Raji (cell line): ENCODE data around the gene PAX9.

Experiments
- POLR2A ChIP-seq: IDR thresholded peaks from 2 replicates; pipeline ENCODE4 v1.6.1; 2011; ENCODE audit warnings: low read depth, low read length, control low read depth; ENCODE audit not compliant: insufficient read depth

Gene PAX9

DNA sequence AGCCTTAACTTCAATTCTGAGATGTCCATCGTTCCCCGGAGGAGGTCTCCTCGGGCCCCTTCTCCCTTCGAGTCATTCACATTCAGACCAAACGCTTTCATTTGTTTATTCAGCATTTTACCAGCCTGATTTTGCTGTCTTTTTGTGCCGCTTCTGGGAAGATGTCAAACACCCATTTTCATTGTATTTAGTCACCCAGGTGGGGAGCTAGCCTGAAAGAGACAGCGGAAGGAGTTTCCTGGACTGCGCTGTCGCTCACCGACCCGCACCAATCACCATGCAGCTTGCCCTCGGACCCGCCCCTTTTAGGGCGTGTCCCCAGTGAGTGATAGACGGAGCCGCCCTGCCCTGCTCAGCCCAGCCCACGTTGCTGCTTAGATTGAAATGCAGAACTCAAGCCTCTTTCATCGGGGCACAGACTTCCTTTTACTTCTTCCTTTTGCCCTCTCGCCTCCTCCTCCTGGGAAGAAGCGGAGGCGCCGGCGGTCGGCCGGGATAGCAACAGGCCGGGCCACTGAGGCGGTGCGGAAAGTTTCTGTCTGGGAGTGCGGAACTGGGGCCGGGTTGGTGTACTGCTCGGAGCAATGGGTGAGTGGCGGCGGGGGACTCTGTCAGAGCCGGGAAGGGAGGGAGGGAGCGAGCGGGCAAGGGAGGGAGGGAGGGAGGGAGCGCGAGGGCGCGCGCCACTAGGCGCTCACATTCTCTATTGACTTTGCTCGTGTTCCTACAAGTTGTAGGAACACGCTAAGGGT lies at the start of gene PAX9:
Gene PAX9, plus strand, starts transcription at position 355 of the 752 bp plus-strand sequence. Its CDS starts 230 bp downstream, at position 585.
- TF ChIP-seq POLR2A: no peak

DNA sequence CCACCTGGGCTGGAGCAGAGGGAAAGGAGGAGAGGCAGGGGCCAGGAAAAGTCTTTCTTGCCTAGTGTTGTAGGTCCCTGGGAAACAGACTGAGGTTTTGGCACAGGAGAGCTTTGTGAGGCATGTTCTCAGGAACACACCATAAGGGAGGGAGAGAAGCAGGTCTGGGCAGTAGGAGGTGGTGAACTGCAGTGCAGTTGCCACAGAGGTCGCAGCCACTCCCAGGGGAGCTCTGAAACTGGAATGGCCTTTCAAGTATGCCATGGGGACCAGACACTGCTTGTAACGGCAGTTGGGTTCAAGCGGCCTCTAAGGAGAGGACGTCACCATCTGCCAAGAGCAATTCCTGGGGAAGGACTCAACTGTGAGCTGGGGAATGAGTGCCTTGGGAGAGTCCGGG lies 43.8 kb upstream of the PAX9 start:
- TF ChIP-seq POLR2A: no peak

DNA sequence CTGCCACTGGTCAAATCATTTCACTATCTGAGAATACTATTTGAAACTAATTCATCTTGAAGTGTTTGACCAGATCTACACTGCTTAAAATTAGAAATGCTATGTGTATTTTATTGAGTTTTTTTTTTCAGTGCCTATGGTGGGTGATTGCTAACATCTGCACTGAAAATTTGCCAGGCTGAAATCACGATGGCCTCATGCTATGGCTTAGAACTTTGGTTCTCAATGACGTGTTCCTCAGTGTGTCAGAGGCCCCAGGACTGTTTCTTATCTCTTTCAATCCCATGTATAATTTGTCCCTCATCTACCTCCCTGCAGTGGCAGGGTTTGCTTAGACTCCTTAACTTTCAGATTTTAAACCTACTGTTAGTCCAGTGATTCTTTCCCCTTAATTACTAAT lies 43.0 kb upstream of the PAX9 start:
- TF ChIP-seq POLR2A: no peak

DNA sequence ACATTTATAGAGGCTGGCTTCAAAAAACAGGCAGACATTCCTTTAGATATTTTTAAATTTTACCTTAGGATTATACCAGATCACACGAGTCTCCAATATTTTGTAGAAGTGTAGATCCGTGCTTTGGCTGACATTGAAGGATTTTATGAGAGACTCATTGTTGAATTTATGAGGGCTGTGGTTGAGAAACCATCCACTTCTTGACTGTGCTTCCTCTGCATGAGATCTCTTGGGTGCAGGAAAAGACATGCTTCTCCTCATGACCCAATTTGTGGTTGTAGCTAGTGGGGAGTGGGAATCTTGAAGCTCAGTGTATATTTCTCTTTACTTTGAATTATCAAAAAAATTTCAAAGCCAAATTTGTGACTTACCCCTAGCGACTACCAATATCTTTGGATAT lies 42.5 kb upstream of the PAX9 start:
- TF ChIP-seq POLR2A: no peak

DNA sequence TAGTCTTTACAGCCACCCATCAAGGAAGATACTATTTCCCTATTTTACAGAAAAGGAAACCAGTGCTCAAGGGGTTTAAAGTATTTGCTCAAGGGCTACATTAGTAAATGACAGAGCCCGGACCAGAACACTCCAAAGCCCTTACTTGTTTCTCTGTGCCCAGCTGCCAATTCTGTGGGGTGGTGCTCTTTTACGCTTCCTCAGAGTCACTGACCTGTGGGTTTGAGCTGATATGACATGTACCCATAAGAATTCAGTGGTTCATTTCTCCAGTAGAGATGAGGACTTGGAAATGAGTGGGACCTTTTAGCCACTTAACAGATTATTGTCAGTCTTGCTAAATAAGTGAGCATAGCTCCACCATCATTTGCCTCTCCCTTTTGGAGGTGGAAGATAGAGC lies 41.8 kb upstream of the PAX9 start:
- TF ChIP-seq POLR2A: no peak

DNA sequence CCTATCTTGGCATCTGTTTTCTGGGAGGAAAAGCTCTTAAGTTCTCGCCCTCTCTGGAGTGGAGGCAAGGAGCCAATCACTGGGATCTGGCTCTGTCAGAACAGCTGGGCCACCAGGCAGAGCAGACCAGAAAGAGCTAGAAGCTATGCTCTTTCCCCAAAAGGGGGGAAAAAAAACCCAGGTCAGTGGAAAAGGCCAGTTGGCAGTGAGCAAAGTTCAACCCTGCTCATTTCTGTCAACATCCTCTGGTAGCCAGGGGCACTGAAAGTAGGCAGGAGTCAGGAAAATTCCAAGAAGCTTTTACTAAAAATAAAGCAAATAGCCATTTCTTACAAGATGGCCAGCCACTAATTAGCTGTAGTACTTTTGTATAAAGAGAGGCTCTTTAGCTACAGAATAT lies 36.6 kb upstream of the PAX9 start:
- TF ChIP-seq POLR2A: no peak

DNA sequence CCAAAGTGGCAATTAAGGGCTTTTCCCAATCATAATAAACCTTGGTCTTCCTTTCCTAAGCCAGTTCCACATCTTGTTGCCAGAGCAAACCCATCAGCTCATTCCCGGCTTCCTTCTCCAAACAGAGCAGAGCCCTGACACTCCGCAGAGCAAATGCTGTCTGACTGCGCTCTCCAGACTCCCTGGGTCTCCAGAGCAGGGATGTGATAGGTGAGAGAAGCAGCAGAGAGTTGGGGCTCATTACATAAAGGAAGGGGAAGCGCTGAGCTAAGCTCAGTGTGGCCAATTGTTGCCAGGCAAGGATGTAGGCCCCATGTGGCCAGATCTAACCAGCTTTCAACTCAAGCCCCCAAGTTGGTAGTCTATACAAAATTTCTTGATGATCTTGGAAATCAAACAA lies 36.2 kb upstream of the PAX9 start:
- TF ChIP-seq POLR2A: no peak

DNA sequence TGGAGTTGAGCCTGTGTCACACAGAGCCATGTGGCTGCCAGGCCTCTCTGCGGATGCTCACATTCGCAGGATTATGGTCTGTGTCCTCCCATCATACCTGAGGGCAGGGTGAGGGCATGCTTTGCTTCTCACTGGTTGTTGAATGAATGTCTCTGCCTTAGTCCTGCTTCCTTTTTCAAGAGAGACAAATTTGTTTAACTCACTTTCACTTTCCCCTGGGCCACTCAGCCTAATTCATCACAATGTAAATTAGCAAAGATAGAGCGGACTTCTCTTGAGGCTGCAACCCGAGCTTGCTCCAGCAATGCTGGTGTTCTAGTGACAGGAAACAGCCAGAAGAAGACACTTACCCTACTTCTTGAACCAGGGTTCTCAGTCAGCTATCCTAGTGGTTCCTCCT lies 35.5 kb upstream of the PAX9 start:
- TF ChIP-seq POLR2A: no peak

DNA sequence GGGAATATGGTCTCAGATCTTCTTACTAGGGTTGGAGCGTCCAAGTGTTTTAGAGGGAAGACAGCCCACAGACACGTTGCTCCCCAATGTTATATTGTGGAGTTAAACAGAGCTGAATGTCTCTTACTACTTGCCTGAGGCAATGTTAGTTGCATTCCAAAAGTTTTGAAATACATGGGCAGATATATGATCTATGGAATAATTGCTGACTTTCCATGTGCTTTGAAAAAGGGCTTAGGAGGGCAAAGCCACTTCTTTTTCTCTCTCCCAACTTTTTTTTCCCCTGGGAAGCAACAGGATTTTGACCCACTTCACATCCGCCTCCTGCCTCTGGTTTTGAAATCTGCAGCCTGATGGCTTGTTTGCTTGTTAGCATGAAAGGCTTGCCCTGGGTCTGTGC lies 33.7 kb upstream of the PAX9 start:
- TF ChIP-seq POLR2A: no peak

DNA sequence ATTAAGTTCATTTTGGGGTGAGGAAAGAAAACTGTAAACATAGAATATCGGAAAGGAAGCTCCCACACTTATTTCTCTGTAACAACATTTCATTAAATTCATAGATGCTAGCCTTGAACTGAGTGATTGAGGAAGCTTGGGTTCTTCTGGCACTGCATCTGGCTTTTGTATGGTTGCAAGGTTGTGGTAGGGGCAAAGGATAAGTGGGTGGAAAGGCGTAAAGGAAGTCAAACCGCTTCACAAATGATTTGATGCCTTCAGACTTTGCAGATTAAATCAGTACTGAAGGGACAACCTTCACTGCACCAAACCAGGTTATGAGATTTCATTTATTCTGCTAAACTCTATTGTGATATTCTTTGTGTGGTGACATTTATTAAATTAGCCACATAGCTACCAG lies 28.1 kb upstream of the PAX9 start:
- TF ChIP-seq POLR2A: no peak

DNA sequence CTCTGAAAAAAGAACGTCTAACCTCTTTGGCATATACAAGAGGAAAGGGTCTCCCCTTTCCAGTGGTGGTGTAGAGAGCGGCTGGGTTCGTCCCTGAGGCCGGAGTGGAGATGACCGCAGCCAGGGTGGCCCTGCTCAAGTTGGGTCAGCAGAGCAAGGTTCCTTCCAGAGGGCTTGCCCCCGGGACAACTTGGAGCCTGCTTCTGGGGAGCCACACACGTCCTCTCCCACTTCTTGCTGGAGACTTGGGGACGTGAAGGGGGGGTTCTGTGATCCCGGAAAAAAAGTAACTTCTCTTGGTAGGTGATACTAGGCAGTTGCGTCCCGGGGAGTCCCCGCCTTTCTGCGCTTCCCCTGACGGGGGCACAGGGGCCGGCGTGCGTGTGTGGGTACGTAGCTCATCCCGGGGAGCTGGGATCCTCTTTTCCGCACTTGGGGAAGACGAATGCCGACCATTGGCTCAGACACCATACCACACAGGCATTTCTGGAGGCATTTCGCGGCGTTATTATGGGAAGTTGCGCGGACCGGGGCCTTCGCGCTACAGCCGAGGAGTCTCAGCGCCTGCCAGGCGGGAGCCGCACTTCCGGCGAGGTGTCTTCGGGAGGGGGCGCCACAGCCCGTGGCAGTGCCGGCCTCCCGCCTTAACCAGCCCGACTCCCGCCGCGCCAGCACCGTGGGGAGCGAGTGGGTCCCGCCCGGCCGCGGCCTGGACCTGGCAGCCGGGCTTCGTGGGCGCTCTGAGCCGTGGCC lies 14.8 kb upstream of the PAX9 start:
- no peak for TF ChIP-seq POLR2A

DNA sequence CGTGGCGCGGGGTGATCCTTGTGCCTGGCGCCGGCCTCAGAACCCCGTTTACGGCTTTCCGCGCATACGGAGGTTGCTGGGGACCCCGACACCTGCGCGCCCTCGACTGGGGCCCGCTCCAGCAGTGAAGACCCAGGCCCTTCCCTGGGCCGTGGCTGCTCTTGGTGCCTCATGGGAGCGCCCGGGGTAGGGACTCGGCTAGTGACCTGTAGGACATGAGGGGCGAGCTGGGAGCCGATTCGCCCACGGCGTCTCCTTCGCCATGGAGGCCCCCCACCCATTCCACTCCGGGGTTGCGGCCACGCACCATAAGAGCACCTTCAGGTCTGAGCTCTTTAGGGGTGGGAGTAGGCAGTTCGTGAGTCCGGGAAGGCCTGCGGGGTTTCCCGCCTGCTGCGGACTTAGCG lies 14.2 kb upstream of the PAX9 start:
- no peak for TF ChIP-seq POLR2A

DNA sequence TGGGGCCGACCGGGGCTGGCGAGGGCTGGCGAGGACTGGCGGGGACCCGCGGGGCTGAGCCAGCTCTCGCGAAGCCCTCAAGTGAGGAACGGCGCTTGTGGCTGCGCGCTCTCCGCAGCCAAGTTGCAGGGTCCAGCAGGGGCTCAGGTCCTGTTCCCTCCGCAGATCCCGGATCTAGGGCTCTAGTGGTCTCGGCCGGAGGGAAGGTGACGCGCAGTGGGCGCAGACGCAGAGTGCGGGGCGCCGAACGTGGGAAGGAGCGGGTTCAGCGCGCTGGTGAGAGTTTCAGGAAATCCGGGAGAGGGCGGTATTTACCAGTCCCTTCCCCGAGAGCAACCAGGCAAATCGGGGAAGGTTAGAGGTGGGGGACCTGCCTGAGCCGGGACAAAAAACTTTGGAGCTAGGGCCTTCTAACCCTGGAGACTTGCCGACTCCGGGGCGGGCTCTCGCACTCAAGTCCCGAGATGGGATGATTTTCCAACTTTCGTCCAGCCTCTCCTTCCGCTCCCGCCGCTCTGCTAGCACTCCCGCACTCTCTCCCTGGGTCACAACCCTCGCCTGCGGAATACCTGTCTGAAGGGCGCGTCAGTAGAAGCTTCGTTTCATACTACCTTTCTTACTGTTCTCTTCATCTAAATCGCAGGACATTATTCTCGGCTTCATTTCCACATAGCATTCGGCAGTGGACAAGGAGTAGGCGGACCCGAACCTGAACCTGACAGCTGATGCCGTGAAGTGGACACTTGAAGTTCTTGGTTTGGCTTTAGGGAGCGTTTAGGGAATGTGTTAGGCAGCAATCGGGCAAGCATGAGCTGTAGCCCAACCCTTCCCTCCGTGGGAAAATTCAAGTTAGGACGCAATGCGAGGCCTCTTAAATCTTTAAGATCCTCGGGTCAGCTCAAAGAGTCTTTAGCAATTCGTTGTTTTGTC lies 13.6 kb upstream of the PAX9 start:
- no peak for TF ChIP-seq POLR2A

DNA sequence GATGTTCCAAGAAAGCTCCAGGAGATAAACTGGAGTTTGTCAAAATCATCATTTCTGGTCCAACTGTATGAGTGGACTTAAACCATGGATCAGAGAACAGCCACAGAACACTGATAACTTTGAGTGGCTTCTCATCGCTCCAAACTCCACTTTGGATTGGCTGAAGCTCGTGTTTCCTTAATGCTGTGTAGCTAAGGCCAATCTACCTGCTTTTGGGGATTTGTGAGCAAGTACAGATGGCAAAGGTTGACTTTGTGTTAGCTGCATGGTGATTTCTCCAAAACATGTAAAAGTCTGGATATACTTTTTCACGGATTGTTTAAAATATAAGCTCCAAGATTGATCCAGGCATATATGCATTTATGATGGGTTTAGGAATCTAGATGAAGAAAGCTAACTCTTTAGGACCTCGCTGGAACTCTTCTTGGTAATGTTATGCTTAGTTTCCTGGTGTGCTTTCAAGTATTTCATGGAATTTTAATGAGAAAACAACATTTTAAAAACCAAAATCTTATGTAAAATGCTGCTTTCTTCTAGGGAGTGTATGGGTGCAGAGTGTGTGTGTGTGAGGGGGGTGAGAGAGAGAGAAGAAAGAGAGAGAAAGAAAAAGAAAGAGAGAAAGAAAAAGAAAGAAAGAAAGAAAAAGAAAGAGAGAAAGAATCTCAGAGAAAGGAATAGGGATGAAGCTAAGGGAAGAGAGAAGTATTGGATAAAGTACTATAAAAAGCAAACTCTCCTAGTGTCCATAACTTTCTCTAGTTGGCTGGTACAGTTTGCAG lies 11.6 kb upstream of the PAX9 start:
- TF ChIP-seq POLR2A: no peak
